PC-9 (cell line): ENCODE results near the gene LSM14A. TPM values are rescaled to one million over a fixed set of nuclear protein-coding genes. Genes with fewer than 3 reads are reported as not detected.
"Not testable (repeated sequence)": the region's sequence is repeated elsewhere in the genome, so short reads cannot be mapped to it uniquely, and the experiment has no call there.

Source experiments
- BruUV-seq: library from RNA; stranded (reverse); fragments of 400-500 nt; replicated peaks from 2 replicates; lab custom pipeline; 2021; lab: Mats Ljungman, UMichigan
- CTCF ChIA-PET: fragments of 300-600 bp; sonication (Branson Sonifier 250); formaldehyde crosslinking; loops from one replicate; lab custom pipeline; 2022; ENCODE audit warnings: antibody characterized with exemption; lab: Charles Lee
- POLR2A ChIA-PET: fragments of 300-600 bp; sonication (Branson Sonifier 250); formaldehyde crosslinking; loops from one replicate; lab custom pipeline; 2022; ENCODE audit warnings: antibody characterized with exemption; ENCODE audit not compliant: unreplicated experiment; lab: Charles Lee
- DNase-seq, 2 experiments: peaks; one replicate each; pipeline versions ENCODE4 v3.0.0 to v3.0.0-alpha.2; 2015 to 2022; ENCODE audit warnings: mixed read lengths in 1 of 2
- H2AFZ ChIP-seq: fragments of 200-600 bp; sonication (generic); 2 replicates; pipeline ENCODE4 v1.8.1; 2017; ENCODE audit warnings: antibody characterized with exemption
- H3F3A ChIP-seq: fragments of 200-600 bp; sonication (generic); 2 replicates; pipeline ENCODE4 v1.8.1; 2017; ENCODE audit warnings: antibody characterized with exemption, mild to moderate bottlenecking, low read depth; ENCODE audit not compliant: insufficient read depth
- H3K27ac ChIP-seq: fragments of 200-600 bp; sonication (generic); 2 replicates; pipeline ENCODE4 v1.6.1; 2016; ENCODE audit warnings: mixed run types
- H3K27me3 ChIP-seq: fragments of 200-600 bp; sonication (generic); 2 replicates; pipeline ENCODE4 v1.6.1; 2016; ENCODE audit warnings: low read depth, mixed run types; ENCODE audit not compliant: insufficient read depth
- H3K36me3 ChIP-seq: fragments of 200-600 bp; sonication (generic); 2 replicates; pipeline ENCODE4 v1.6.1; 2016; ENCODE audit warnings: low read depth, mixed run types
- H3K4me1 ChIP-seq: fragments of 200-600 bp; sonication (generic); replicated peaks from 2 replicates; pipeline ENCODE4 v1.6.1; 2016; ENCODE audit warnings: mixed run types; ENCODE audit not compliant: insufficient read depth
- H3K4me2 ChIP-seq: fragments of 200-600 bp; sonication (generic); 2 replicates; pipeline ENCODE4 v1.6.1; 2017; ENCODE audit warnings: mixed run types
- H3K4me3 ChIP-seq: fragments of 200-600 bp; sonication (generic); 2 replicates; pipeline ENCODE4 v1.6.1; 2016; ENCODE audit warnings: mixed run types
- H3K79me2 ChIP-seq: fragments of 200-600 bp; sonication (generic); 2 replicates; pipeline ENCODE4 v1.6.1; 2017; ENCODE audit warnings: low read depth, mixed run types
- H3K9me2 ChIP-seq: fragments of 200-600 bp; sonication (generic); 2 replicates; pipeline ENCODE4 v1.8.1; 2017; ENCODE audit warnings: mild to moderate bottlenecking; ENCODE audit not compliant: insufficient read depth
- H3K9me3 ChIP-seq: fragments of 200-600 bp; sonication (generic); 2 replicates; pipeline ENCODE4 v1.8.1; 2016; ENCODE audit warnings: low read depth; ENCODE audit not compliant: insufficient read depth
- H4K20me1 ChIP-seq: fragments of 200-600 bp; sonication (generic); 2 replicates; pipeline ENCODE4 v1.8.1; 2017; ENCODE audit not compliant: insufficient read depth
- EZH2 ChIP-seq: fragments of 200-600 bp; sonication (generic); IDR thresholded peaks from 2 replicates; pipeline ENCODE4 v1.8.0; 2017; ENCODE audit warnings: antibody characterized with exemption, low read depth
- intact Hi-C: fragments of 100-400 bp; cut with micrococcal nuclease; formaldehyde crosslinking; loops from one replicate; pipeline ENCODE4 v1.10.0; 2022; ENCODE audit not compliant: unreplicated experiment
- total RNA-seq: library from RNA; stranded (reverse); gene quantifications from 2 replicates; pipeline ENCODE4 v1.2.3, GENCODE V29; 2021
- TF ChIP-seq, protein P1 (sequence below): fragments of 200-600 bp; sonication (generic); conservative IDR thresholded peaks from 2 replicates; pipeline ENCODE4 v1.6.1; 2017; ENCODE audit warnings: mixed run types, antibody characterized with exemption, mild to moderate bottlenecking, moderate library complexity

The LSM14A gene
- total RNA-seq, 1 experiment from 2014 or later, result 169 TPM

DNA sequence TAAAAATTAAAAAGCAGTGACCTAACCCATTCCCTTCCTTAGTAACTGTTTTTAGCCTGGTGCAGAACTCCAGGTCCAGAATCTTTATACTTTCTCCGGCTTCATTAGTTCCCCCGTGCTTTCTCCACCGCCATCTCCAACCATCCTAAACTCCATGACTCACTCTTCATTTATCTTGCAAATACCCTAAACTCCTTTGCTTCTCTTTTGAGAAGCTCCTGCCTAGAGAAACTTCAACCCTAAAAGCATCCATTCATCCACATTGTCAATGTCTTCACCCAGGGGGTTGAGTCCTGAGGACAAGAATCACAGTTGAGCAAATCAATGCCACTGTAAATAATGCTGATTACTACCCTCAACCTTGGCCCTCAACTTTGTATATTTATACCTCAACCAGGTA, 65.0 kb downstream of the LSM14A start:
- Histone ChIP-seq H3K4me3 (no peak overlapping the region), H3K4me1 (peaks cover 15% of the 10 kb centered on the region), H3F3A (peaks cover 15% of the 10 kb centered on the region), H4K20me1 (peaks cover 4% of the 10 kb centered on the region; the same call in 1 of the 2 replicates), H2AFZ (no peak overlapping the region), H3K9me2 (no peaks in the 10 kb centered on the region), H3K27me3 (no peaks in the 10 kb centered on the region), H3K36me3 (no peaks in the 10 kb centered on the region), H3K27ac (no peak overlapping the region), H3K79me2 (no peaks in the 10 kb centered on the region), H3K9me3 (no peaks in the 10 kb centered on the region), H3K4me2 (no peak overlapping the region)
- intact Hi-C loops, result no loop called here
- BruUV-seq, result no TSS peak
- no peak for TF ChIP-seq EZH2
- TF ChIP-seq, protein P1, sequence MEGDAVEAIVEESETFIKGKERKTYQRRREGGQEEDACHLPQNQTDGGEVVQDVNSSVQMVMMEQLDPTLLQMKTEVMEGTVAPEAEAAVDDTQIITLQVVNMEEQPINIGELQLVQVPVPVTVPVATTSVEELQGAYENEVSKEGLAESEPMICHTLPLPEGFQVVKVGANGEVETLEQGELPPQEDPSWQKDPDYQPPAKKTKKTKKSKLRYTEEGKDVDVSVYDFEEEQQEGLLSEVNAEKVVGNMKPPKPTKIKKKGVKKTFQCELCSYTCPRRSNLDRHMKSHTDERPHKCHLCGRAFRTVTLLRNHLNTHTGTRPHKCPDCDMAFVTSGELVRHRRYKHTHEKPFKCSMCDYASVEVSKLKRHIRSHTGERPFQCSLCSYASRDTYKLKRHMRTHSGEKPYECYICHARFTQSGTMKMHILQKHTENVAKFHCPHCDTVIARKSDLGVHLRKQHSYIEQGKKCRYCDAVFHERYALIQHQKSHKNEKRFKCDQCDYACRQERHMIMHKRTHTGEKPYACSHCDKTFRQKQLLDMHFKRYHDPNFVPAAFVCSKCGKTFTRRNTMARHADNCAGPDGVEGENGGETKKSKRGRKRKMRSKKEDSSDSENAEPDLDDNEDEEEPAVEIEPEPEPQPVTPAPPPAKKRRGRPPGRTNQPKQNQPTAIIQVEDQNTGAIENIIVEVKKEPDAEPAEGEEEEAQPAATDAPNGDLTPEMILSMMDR, result no peak
- ChIA-PET CTCF (no interaction called here), POLR2A (no interaction called here)
- DNase-seq, result no peak

DNA sequence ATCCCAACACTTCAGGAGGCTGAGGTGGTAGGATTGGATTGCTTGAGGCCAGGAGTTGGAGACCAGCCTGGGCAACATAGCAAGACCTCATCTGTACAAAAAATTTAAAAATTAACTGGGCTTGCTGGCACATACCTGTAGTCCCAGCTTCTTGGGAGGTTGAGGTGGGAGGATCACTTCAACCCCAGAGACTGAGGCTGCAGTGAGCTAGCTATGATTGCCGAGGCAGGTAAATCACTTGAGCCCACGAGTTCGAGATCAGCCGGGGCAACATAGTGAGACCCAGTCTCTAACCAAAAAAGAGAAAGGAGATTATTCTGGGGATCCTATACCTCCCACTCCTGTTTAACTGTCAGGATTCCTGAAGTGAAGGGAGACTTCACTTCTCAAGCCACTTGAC, 65.6 kb downstream of the LSM14A start:
- Histone ChIP-seq H4K20me1 (peaks cover 4% of the 10 kb centered on the region; the same call in 1 of the 2 replicates), H3K4me2 (no peak overlapping the region), H3F3A (peaks cover 8% of the 10 kb centered on the region), H3K36me3 (no peaks in the 10 kb centered on the region), H3K27me3 (no peaks in the 10 kb centered on the region), H3K4me3 (no peak overlapping the region), H2AFZ (no peak overlapping the region), H3K9me2 (no peaks in the 10 kb centered on the region), H3K4me1 (peaks cover 8% of the 10 kb centered on the region), H3K9me3 (no peaks in the 10 kb centered on the region), H3K79me2 (no peaks in the 10 kb centered on the region), H3K27ac (no peak overlapping the region)
- ChIA-PET POLR2A (no interaction called here), CTCF (no interaction called here)
- no peak for TF ChIP-seq EZH2
- TF ChIP-seq, protein P1, result no peak
- DNase-seq, result no peak
- intact Hi-C loops, result no loop called here
- BruUV-seq, result no TSS peak

DNA sequence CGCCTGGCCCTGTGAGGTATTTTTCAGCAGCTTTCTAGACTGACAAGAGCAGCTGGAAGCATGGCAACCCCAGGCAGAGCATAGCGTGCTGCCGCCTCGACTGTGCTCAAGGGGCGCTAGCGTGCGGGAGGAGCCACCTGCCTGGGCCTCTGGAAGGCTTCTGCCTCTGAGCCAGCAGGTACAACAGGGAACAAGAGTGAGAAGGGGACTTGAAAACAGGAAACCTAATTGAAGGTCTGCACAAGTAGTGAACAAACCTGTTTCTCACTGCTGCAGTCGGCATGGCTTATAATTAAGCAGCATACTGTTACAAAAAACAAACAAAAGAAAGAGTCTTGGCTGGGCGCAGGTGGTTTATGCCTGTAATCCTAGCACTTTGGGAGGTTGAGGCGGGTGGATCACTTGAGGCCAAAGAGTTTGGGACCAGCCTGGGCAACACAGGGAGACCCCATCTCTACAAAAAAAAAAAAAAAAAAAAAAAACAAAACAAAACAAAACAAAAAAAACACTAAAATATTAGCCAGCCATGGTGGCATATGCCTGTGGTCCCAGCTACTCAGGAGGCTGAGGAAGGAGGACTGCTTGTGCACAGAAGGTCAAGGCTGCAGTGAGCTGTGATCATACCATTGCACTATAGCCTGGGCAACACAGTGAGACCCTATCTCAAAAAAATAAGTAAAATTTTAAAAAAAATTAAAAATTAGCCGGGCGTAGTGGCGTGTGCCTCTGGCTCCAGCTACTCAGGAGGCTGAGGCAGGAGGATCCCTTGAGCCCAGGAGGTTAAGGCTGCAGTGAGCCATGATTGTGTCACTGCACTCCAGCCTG, 69.4 kb downstream of the LSM14A start:
- no peaks in the 10 kb centered on the region for H3K27me3 ChIP-seq
- intact Hi-C loops, result no loop called here

DNA sequence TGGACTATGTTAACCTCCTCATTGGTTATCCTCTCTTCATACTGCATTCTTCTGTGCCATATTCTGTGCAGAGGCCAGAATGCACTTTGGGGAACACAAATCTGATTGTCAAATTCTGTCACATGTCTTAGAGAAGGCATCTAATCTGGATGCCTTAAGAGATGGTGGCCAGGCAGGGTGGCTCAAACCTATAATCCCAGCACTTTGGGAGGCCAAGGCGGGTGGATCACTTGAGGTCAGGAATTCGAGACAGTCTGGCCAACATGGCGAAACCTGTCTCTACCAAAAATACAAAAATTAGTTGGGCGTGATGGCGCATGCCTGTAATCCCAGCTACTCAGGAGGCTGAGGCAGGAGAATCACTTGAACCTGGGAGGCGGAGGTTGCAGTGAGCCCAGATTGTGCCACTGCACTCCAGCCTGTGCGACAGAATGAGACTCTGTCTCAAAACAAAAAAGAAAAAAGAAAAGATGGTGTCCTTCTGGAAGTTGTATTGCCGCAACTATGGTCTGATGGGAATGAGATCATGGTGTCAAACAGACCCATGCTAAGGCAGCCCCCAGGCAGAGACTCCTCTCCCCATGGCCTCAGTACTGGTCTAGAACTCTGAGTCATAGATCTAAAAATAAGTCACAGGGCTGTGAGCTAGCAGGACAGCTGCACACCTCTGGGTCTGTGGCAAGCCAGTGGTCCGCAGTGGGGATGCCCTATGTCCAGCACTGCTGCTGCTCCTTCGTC, 71.0 kb downstream of the LSM14A start:
- CTCF ChIA-PET, BruUV-seq, H2AFZ ChIP-seq, H3K4me2 ChIP-seq, POLR2A ChIA-PET, H3K4me1 ChIP-seq, DNase-seq, intact Hi-C loops, H3K79me2 ChIP-seq, H4K20me1 ChIP-seq, H3K36me3 ChIP-seq, H3K4me3 ChIP-seq, H3K27ac ChIP-seq, H3K9me3 ChIP-seq, H3F3A ChIP-seq, H3K9me2 ChIP-seq, H3K27me3 ChIP-seq: not testable (repeated sequence)

More for the DNA sequence above, 69.4 kb downstream of the LSM14A start:
- Histone ChIP-seq H3K4me1 (no peaks in the 10 kb centered on the region), H3K36me3 (no peaks in the 10 kb centered on the region), H3F3A (no peaks in the 10 kb centered on the region; the same call in 1 of the 2 replicates), H3K79me2 (no peaks in the 10 kb centered on the region), H2AFZ (no peak overlapping the region), H4K20me1 (no peaks in the 10 kb centered on the region), H3K9me3 (no peaks in the 10 kb centered on the region), H3K4me3 (no peak overlapping the region), H3K9me2 (no peaks in the 10 kb centered on the region), H3K4me2 (no peak overlapping the region), H3K27ac (no peak overlapping the region)
- TF ChIP-seq, protein P1, result peak; percentile 54; the same call in 1 of the 2 replicates
- TF ChIP-seq EZH2, result no peak
- ChIA-PET POLR2A (no interaction called here), CTCF (interaction anchor here (0.6 kb wide), 1 partner anchor 19 kb away, joined by 3 read pairs; no protein-coding TSS in a partner anchor)
- no TSS peak for BruUV-seq
- DNase-seq, result peak; percentile 41 to 78
